ENCODE measurements around the gene SIRT4.
"Not testable (repeated sequence)": the region's sequence is repeated elsewhere in the genome, so short reads cannot be mapped to it uniquely, and the experiment has no call there.

SIRT4 gene

GRCh38 chr12:120336392-120336791, 34.3 kb downstream of the SIRT4 start:
- DNase-seq: not testable (repeated sequence)

DNA sequence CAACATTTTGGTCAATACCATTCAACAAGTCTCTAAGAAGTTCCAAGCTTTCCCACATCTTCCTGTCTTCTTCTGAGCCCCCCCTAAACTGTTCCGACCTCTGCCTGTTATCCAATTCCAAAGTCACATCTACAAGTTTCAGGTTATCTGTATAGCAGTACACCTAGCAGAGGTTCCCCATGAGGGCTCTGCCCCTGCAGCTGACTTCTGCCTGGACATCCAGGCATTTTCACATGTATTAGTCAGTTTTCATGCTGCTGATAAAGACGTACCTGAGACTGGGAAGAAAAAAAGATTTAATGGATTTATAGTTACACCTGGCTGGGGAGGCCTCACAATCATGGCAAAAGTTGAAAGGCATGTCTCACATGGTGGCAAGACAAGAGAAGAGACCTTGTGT, 35.6 kb downstream of the SIRT4 start:
- no peak for DNase-seq

DNA sequence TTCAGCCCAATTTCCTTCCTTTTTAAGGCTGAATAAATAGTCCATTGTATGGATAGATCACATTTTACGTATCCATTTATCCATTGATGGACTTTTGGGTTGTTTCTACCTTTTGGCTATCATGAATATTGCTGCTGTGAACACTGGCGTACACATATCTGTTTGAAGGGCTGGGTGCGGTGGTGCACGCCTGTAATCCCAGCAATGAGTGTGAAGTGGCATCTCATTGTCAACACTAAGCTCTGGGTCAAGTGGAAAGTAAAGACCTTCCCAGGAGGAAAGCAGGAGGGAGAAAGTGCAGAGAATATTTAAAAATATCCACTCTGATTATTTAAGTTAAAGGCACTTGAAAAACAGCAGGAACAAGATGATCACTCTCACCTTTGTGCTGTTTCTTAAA, 37.1 kb downstream of the SIRT4 start:
- no peak for DNase-seq

DNA sequence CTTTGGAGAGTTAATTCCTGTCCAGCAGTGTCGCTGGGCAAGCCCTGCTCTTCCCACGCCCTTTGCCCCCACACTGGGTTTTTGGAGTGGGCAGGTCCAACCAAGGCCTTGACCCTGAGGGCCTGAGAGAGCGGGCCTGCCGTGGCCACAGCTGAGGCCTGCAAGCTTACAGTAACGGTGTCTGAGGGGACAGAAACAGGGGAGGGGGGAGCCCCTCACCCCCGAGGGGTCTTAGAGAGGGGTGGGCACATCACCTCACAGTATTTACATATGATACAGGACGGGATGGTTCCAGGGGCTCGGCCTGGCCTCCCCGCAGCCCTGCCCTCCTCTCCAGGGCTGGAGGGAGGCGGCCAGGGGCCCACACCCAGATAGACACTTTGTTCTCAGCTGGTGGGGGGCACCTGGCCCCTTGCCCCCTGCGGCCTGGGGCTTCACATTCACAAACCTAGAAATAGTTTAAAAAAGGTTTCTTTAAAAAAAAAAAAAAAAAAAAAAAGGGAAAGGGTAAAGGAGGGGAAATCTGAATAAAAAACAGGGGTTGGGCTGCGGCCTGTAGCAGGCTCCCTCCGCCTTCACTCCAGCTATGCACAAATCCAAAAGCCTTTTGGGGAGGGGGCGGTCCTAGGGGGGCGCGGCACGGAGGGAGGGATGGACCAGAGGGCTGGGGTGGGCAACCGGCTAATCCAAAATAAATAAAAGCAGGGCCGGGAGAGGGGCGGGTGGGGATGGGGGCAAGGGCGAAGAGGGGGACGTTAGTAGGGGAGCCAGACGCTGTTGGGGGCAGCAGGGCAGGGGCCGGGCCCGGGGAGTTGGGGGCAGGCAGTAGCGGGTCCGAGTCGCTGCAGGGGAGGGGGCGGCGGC, 40.3 kb downstream of the SIRT4 start:
- DNase-seq: no peak

- no peak for DNase-seq
Observed at GRCh38 chr12:120343039-120343537, 41.0 kb downstream of the SIRT4 start.

DNA sequence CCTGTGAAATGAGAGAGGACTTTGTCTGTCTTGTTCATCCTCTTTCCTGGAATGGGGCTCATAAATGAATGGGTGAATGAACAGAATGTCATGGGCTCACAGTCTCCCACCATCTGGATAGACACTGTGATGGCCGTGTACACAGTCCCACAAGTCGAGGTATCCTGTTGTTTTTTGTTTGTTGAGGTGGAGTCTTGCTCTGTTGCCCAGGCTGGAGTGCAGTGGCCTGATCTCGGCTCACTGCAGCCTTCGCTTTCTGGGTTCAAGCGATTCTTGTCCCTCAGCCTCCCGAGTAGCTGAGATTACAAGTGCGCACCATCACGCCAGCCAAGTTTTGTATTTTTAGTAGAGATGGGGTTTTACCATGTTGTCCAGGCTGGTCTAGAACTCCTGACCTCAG, 41.6 kb downstream of the SIRT4 start:
- DNase-seq: no peak

- no peak for DNase-seq
Observed at GRCh38 chr12:120346031-120346430, 43.9 kb downstream of the SIRT4 start.

GRCh38 chr12:120346681-120347080, 44.6 kb downstream of the SIRT4 start:
- no peak for DNase-seq

DNA sequence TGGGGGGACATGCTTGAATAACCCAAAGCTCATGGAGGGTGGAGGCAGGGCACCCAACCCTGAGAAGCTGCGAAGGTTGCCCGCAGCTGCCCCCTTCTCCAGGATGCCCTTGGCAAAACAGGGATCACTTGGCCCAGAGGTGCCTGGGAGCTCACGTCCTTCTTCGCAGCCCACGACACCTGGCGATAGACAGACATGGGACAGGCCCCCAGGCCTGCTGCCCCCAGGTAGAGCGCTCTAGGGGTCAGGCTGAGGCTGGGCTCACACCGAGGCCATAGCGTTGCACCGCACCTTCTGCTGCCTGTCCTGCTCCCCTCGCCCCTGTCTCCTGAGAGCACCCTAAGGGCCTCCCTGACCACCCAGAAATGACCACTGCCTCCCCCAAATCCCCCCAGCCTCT, 45.6 kb downstream of the SIRT4 start:
- DNase-seq: no peak

GRCh38 chr12:120350576-120351350, 48.6 kb downstream of the SIRT4 start:
- DNase-seq: no peak

DNA sequence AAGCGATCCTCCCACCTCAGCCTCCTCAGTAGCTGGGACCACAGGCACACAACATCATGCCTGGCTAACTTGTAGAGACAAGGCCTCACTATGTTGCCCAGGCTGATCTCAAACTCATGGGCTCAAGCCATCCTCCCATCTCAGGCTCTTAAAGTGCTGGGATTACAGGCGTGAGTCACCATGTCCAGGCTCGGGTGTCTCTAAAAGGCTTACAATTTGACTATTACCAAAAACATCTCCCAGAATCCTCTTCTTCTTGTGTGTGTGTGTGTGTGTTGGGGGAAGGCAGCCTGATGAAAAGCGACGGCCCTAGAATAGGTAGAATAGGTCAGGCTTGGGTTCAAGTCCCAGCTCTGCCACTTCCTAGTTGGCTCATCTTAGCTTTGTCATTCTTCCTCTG, 50.0 kb downstream of the SIRT4 start:
- DNase-seq: no peak

DNA sequence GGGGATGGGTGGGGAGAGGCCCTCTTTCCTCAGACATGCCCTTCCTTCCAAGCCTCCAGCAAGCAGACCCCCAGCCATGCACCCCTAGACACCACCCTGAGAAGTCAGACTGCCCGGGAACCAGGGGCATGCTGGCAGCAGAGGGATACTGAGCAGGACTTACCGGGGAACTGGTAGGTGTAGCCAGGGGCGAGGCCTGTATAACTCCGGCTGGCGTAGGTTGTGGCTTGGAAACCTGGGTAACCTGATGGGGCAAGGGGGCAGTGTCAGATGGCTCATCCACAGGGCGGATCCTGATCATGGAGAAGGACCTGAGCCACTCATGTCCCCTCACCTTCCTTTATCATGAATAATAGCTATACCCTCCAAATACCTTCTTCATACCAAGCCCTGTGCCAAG, 51.0 kb downstream of the SIRT4 start:
- DNase-seq: no peak

- no peak for DNase-seq
Observed at GRCh38 chr12:120353556-120354317, 51.6 kb downstream of the SIRT4 start.

GRCh38 chr12:120356567-120357030, 54.5 kb downstream of the SIRT4 start:
- DNase-seq: peak; percentile 74

GRCh38 chr12:120357104-120357503, 55.0 kb downstream of the SIRT4 start:
- DNase-seq: no peak

DNA sequence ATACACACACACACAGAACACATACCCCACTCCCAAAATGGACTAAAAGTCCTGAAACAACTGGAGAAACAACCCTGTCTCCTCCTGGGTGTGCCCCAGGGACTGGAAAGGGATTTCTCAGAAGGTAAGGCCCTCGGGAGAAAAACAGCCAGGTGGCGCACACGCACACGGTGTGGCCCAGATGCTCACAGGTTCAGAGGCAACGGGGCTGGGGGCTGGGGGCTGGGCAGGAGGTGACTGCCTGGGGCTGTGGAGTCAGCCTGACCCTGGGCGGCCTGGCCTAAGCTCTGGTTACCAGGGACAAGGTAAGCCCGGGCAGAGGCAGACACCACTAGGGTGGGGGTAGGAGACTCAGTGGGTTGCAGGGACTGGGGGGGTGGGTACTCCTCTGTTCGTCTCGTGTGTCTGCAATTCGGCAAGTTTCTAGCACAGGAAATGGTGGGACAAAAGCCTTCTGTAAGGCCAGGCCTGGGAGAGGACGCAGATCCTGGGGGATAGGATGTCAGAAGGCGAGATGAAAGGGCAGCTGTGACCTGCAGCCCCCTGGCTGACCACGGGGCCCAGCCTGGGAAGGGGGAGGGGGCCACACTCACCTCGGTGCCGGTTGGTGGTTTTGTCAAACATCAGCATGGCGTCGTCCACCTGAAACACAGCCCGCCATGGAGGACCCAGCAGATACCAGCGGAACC, 56.4 kb downstream of the SIRT4 start:
- DNase-seq: no peak

GRCh38 chr12:120359128-120359527, 57.0 kb downstream of the SIRT4 start:
- DNase-seq: no peak

DNA sequence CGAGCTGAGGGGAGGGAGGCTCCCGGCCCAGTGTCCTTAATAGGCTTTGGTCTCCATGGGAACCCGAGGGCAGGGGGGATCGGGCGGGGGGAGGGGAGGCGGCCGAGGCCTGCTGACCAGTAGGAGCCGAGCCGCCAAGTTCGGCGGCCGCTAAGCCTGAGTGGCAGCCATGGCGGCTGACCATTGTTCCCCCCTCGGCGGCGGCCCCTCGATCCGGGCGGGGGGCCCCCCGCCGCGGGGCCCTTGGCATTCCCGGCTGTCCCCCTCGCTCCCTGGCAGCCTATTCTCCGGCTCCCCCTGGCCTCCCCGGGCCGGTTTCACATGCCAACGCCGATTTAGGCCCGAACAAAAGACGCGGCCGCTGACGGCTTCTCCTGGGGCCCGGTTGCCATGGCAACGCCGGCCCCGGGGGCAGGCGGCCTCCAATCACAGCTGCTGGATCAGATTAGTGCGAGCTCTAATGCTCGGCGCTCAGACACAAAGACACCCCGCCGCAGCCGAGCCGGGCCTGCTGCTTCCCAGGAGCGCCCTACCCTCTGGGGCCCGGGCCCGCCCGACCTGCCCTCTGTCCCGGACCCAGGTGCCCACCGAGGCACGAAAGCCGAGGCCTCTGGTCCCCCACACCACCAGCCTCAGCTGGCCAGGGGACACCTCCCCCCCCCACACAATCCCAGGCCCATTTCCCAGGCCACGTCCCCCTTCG, 59.5 kb downstream of the SIRT4 start:
- no peak for DNase-seq
